ENCODE results near the gene MBD3L2B.
A peak's percentile ranks its signal among the peaks of the same experiment; 100 is the strongest.
"Not testable (repeated sequence)": the region's sequence is repeated elsewhere in the genome, so short reads cannot be mapped to it uniquely, and the experiment has no call there.

MBD3L2B gene

GRCh38 chr19:7021331-7021730, at the start of gene MBD3L2B:
Gene MBD3L2B, minus strand, starts transcription at chr19:7021431. Its CDS starts 34 bp downstream, at chr19:7021397.
- not testable (repeated sequence) for DNase-seq (ENCODE audit: low read depth in 2 of 2)

- no peak for DNase-seq (ENCODE audit: low read depth in 2 of 2)
Measured at GRCh38 chr19:7069904-7070226, 48.6 kb upstream of the MBD3L2B start.

GRCh38 chr19:7069042-7069903, 48.0 kb upstream of the MBD3L2B start, which contains the start of gene ZNF557:
Gene ZNF557, plus strand, starts transcription at chr19:7069703. Its CDS starts 5,372 bp downstream, at chr19:7075075.
- peak; percentile 98 to 99 for DNase-seq (ENCODE audit: low read depth in 2 of 2)

- DNase-seq (ENCODE audit: low read depth in 2 of 2), result no peak
Measured at GRCh38 chr19:7068599-7068998, 47.4 kb upstream of the MBD3L2B start.

- DNase-seq (ENCODE audit: low read depth in 2 of 2), result no peak
Measured at GRCh38 chr19:7067716-7068115, 46.5 kb upstream of the MBD3L2B start.

- not testable (repeated sequence) for DNase-seq (ENCODE audit: low read depth in 2 of 2)
Measured at GRCh38 chr19:7067122-7067521, 45.9 kb upstream of the MBD3L2B start.

DNA sequence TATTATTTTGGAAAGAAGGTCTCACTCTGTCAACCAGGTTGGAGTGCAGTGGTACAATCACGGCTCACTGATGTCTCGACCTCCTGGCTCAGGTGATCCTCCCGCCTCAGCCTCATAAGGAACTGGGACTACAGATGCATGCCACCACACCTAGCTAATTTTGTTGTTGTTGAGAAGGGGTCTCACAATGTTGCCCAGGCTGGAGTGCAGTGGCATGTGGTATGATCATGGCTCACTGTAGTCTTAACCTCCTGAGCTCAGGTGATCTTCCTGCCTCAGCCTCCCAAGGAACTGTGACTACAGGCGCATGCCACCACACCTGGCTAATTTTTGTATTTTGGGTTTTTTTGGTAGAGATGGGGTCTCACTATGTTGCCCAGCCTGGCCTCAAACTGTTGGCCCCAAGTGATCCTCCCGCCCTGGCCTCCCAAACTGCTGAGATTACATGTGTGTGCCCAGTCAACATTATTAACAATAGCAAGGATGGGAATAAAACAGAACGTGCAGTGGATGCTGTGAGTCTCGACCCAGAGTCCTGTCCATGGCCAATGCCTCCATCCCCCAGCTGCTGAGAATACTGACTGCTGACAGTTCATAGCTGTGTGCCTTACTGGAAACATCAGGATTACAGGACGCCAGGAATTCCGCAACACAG, 42.7 kb upstream of the MBD3L2B start:
- no peak for DNase-seq (ENCODE audit: low read depth in 2 of 2)

DNA sequence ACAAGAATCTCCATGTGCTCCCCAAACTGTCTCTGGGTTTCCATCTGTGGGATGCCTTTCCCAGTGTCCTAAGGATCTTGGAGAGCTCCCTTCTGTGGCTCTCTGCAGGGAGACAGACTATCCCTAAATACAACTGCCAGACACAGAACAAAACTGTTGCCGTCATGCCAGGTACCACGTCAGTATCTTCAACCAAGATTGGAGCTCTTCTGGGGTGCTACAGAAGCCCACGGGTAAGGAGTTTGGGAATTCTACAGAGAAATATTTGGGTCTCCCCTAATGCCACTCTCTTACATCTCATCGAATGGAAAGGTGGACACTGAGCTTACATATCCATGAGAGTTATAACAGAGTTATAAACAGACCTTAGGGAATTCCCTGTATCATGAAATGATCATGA, 42.1 kb upstream of the MBD3L2B start:
- DNase-seq (ENCODE audit: low read depth in 2 of 2), result no peak

GRCh38 chr19:7059977-7060376, 38.7 kb upstream of the MBD3L2B start:
- DNase-seq (ENCODE audit: low read depth in 2 of 2), result not testable (repeated sequence)

GRCh38 chr19:7058576-7058975, 37.3 kb upstream of the MBD3L2B start, which contains the start of gene MBD3L3:
Gene MBD3L3, minus strand, starts transcription at chr19:7058676. Its CDS starts 71 bp downstream, at chr19:7058605.
- not testable (repeated sequence) for DNase-seq (ENCODE audit: low read depth in 2 of 2)

DNA sequence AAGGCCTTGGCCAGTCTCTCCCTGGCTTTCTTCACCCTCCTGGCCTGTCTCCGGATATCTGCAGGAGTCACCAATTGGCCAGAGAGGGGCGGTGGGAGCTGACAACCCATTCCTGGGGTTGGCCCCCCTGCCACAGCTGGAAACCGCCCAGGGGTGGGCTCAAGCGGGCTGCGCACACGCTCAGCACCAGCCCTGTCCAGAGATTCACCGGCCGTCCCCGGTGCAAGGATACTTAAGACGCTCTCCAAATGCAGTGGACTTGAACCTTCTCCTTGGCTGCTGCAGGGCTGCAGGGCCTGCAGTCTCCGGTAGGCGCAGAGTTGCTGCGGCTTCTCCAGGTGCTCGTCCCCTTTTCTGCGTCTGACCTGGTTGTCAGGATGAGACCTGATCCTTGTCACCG, 35.1 kb upstream of the MBD3L2B start:
- not testable (repeated sequence) for DNase-seq (ENCODE audit: low read depth in 2 of 2)

- not testable (repeated sequence) for DNase-seq (ENCODE audit: low read depth in 2 of 2)
Measured at GRCh38 chr19:7055679-7056078, 34.4 kb upstream of the MBD3L2B start.

- DNase-seq (ENCODE audit: low read depth in 2 of 2), result not testable (repeated sequence)
Measured at GRCh38 chr19:7054635-7055368, 33.6 kb upstream of the MBD3L2B start.

GRCh38 chr19:7052896-7053295, 31.7 kb upstream of the MBD3L2B start:
- DNase-seq (ENCODE audit: low read depth in 2 of 2), result not testable (repeated sequence)

DNA sequence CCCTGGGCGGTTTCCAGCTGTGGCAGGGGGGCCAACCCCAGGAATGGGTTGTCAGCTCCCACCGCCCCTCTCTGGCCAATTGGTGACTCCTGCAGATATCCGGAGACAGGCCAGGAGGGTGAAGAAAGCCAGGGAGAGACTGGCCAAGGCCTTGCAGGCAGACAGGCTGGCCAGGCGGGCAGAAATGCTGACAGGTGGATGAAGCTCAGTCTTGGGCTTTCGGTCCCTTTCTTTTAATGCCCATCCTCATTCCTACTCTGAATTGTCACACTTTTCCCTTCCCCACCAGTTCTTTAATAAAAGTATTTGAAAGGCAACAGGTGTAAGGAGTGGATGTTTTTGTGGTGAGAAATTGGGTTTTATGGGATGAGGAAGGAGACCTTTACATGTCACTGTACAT, 30.2 kb upstream of the MBD3L2B start:
- not testable (repeated sequence) for DNase-seq (ENCODE audit: low read depth in 2 of 2)

DNA sequence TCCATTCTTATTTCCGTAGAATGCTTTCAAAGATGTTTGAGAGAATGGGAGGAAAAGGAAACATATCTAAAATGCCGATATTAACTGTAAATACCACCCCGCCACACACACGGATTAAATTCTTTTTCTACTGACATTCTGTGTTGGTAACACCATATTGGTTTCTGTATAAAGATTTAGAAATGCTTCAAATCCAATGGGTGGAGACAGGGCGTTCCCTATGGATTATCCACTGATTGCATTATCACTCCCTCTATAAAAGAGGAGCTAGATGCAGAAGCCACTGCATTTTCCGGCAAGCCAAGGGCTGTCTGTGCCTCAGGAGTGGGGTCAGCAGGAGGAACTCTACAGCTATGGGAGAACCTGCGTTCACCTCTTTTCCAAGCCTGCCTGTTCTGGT, 27.8 kb upstream of the MBD3L2B start, which contains the start of gene MBD3L2:
Gene MBD3L2 (plus strand): TSS at position 301 of the 400 bp plus-strand sequence. CDS start 53 bp downstream, at position 354.
- not testable (repeated sequence) for DNase-seq (ENCODE audit: low read depth in 2 of 2)

GRCh38 chr19:7041563-7041962, 20.3 kb upstream of the MBD3L2B start:
- not testable (repeated sequence) for DNase-seq (ENCODE audit: low read depth in 2 of 2)

- not testable (repeated sequence) for DNase-seq (ENCODE audit: low read depth in 2 of 2)
Measured at GRCh38 chr19:7040079-7040478, 18.8 kb upstream of the MBD3L2B start, which contains the start of gene MBD3L4. Gene MBD3L4, minus strand, starts transcription at chr19:7040179. Its CDS starts 35 bp downstream, at chr19:7040144.

- not testable (repeated sequence) for DNase-seq (ENCODE audit: low read depth in 2 of 2)
Measured at GRCh38 chr19:7030278-7030677, 9.0 kb upstream of the MBD3L2B start, which contains the start of gene MBD3L5. Gene MBD3L5, plus strand, starts transcription at chr19:7030578. Its CDS starts 34 bp downstream, at chr19:7030612.

DNA sequence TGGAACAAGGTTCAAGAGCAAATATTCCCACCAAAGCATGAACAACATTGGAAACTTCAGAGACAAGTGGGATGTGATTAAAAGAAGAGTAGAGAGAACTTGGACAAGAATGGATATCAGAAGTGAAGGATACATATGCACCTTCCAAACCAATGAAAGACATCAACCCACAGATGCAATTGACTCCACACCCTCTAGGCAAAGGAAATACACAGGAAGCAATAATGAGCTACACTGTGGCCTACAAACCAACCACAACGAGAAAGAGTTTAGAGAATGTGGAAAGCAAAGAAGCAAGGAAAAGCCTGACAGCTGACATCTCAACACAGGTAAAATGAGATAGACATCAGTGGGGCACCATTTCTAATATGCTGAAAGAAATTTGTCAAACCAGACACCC, 7.6 kb upstream of the MBD3L2B start:
- not testable (repeated sequence) for DNase-seq (ENCODE audit: low read depth in 2 of 2)

DNA sequence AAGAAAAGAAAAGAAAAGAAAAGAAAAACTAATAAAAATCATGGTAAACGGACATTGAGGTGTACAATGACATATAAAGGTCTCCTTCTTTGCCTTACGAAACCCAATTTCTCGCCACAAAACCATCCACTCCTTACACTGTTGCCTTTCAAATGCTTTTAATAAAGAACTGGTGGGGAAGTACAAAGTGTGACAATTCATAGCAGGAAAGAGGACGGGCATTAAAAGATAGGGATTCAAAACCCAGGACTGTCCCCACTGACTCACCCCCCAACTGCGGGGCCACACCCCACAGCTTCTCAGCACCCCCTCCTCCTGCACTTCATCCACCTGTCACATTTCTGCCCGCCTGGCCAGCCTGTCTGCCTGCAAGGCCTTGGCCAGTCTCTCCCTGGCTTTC, 2.4 kb downstream of the MBD3L2B start:
- no peak for DNase-seq (ENCODE audit: low read depth in 2 of 2)

DNA sequence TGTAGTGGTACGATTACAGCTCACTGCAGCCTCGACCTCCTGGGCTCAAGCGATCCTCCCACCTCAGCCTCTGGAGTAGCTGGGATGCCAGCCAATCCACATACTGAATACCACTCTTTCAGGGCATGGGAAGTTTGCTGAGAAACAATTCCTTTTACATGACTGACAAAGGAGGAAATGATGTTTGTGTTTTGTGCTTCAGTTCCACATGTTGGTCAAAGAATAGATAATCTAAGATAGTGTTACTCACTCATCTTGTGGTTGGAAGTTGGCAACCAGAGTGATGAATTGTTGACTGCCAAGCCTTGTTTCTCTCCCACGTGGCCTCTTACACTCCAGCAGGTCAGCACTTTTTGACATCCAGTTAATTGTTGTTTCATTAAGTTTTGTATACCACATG, 7.6 kb downstream of the MBD3L2B start:
- no peak for DNase-seq (ENCODE audit: low read depth in 2 of 2)

Data from activated CD8-positive, alpha-beta memory T cell treated with anti-CD3 and anti-CD28 coated beads for 4 hours (primary cell).